ENCODE results near the gene SNX33.
"Not testable (repeated sequence)": the region's sequence is repeated elsewhere in the genome, so short reads cannot be mapped to it uniquely, and the experiment has no call there.

DNA sequence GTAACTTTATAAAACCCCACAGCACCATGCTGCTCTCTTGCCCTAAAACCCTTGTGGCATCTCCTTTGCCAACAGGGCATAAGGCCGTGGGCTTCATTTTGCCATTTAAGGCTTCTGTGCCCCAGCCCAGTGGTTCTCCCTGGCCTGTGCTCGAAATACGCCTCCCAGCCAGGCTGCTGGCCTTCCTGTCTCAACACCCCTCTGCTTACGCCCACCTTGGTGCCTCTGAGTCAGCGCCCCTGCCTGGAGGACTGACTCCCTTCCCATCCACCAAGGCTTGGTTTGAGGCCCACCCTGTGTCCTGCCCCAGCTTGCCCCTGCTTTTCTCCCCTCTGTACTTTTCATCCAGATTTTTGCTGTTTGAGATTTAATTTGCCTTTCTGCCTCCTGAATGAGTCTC lies 63.2 kb downstream of the SNX33 start:
- TF ChIP-seq EZH2 (IDR thresholded peaks at IDR 0.05; ENCODE audit: low read depth, unreplicated experiment); JUNB (IDR thresholded peaks at IDR 0.05; ENCODE audit: unreplicated experiment): not testable (repeated sequence)
- TF ChIP-seq, protein P1, sequence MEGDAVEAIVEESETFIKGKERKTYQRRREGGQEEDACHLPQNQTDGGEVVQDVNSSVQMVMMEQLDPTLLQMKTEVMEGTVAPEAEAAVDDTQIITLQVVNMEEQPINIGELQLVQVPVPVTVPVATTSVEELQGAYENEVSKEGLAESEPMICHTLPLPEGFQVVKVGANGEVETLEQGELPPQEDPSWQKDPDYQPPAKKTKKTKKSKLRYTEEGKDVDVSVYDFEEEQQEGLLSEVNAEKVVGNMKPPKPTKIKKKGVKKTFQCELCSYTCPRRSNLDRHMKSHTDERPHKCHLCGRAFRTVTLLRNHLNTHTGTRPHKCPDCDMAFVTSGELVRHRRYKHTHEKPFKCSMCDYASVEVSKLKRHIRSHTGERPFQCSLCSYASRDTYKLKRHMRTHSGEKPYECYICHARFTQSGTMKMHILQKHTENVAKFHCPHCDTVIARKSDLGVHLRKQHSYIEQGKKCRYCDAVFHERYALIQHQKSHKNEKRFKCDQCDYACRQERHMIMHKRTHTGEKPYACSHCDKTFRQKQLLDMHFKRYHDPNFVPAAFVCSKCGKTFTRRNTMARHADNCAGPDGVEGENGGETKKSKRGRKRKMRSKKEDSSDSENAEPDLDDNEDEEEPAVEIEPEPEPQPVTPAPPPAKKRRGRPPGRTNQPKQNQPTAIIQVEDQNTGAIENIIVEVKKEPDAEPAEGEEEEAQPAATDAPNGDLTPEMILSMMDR (conservative IDR thresholded peaks at IDR 0.05; ENCODE audit: low read depth in 2 of 2) = not testable (repeated sequence)
